ENCODE measurements around the gene TMEM81.

Gene TMEM81

GRCh38 chr1:205084360-205084759, at the start of gene TMEM81:
Gene TMEM81 (minus strand): TSS chr1:205084460. CDS start chr1:205084320, 140 bp downstream.
- no peak for DNase-seq

GRCh38 chr1:205133287-205133686, 49.0 kb upstream of the TMEM81 start:
- DNase-seq, result no peak

- DNase-seq, result no peak
Observed at GRCh38 chr1:205129447-205130029, 45.3 kb upstream of the TMEM81 start.

- no peak for DNase-seq
Observed at GRCh38 chr1:205128050-205128449, 43.8 kb upstream of the TMEM81 start.

- no peak for DNase-seq
Observed at GRCh38 chr1:205127646-205128045, 43.4 kb upstream of the TMEM81 start.

GRCh38 chr1:205124726-205125125, 40.5 kb upstream of the TMEM81 start:
- no peak for DNase-seq

GRCh38 chr1:205122489-205122882, 38.2 kb upstream of the TMEM81 start:
- DNase-seq, result no peak

GRCh38 chr1:205121660-205122488, 37.6 kb upstream of the TMEM81 start, which contains the start of gene RBBP5:
Gene RBBP5 (minus strand): TSS chr1:205121978. CDS start chr1:205121873, 105 bp downstream.
- DNase-seq, result peak; percentile 92 to 97

GRCh38 chr1:205118752-205119151, 34.5 kb upstream of the TMEM81 start:
- no peak for DNase-seq

- no peak for DNase-seq
Observed at GRCh38 chr1:205111354-205111753, 27.1 kb upstream of the TMEM81 start.

GRCh38 chr1:205109711-205110110, 25.5 kb upstream of the TMEM81 start:
- DNase-seq, result no peak

- DNase-seq, result no peak
Observed at GRCh38 chr1:205109269-205109668, 25.0 kb upstream of the TMEM81 start.

GRCh38 chr1:205108464-205108863, 24.2 kb upstream of the TMEM81 start:
- no peak for DNase-seq

GRCh38 chr1:205107327-205107726, 23.1 kb upstream of the TMEM81 start:
- no peak for DNase-seq

- no peak for DNase-seq
Observed at GRCh38 chr1:205102404-205102803, 18.1 kb upstream of the TMEM81 start.

GRCh38 chr1:205098242-205098641, 14.0 kb upstream of the TMEM81 start:
- no peak for DNase-seq

- DNase-seq, result no peak
Observed at GRCh38 chr1:205095422-205095821, 11.2 kb upstream of the TMEM81 start.

GRCh38 chr1:205091043-205091740, 6.9 kb upstream of the TMEM81 start:
- DNase-seq, result no peak

- no peak for DNase-seq
Observed at GRCh38 chr1:205088341-205088740, 4.1 kb upstream of the TMEM81 start.

- DNase-seq, result no peak
Observed at GRCh38 chr1:205082431-205082830, 1.8 kb downstream of the TMEM81 start.

- DNase-seq, result no peak
Observed at GRCh38 chr1:205077934-205078311, 6.3 kb downstream of the TMEM81 start.

- no peak for DNase-seq
Observed at GRCh38 chr1:205077158-205077933, 6.9 kb downstream of the TMEM81 start.

- DNase-seq, result no peak
Observed at GRCh38 chr1:205076245-205076761, 8.0 kb downstream of the TMEM81 start.

All from activated CD4-positive, alpha-beta T cell treated with anti-CD3 and anti-CD28 coated beads for 4 hours (primary cell).